NCI-H774 (cell line): ENCODE data around the gene ALDH16A1.
"Not testable (repeated sequence)": the region's sequence is repeated elsewhere in the genome, so short reads cannot be mapped to it uniquely, and the experiment has no call there.

Experiments
- DNase-seq: peaks from one replicate; lab custom pipeline; 2025; lab: John Stamatoyannopoulos, UW

ALDH16A1 gene

DNA sequence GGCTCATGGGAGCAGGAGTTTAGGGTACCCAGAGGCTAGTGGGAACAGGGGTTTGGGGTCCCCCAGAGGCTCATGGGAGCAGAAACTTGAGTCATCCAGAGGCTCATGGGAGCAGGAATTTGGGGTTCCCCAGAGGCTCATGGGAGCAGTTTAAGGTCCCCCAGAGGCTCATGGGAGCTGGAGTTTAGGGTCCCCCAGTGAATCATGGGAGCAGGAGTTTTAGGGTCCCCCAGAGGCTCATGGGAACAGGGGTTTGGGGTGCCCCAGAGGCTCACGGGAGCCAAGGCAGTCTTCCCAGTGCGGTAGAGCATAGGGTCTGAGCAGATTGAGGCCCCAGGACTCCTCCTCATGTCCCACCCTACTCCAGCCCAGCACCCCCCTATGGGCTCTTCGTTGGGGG is 12.3 kb downstream of the ALDH16A1 start:
- DNase-seq = no peak

GRCh38 chr19:49468199-49468598 is 15.2 kb downstream of the ALDH16A1 start:
- no peak for DNase-seq

DNA sequence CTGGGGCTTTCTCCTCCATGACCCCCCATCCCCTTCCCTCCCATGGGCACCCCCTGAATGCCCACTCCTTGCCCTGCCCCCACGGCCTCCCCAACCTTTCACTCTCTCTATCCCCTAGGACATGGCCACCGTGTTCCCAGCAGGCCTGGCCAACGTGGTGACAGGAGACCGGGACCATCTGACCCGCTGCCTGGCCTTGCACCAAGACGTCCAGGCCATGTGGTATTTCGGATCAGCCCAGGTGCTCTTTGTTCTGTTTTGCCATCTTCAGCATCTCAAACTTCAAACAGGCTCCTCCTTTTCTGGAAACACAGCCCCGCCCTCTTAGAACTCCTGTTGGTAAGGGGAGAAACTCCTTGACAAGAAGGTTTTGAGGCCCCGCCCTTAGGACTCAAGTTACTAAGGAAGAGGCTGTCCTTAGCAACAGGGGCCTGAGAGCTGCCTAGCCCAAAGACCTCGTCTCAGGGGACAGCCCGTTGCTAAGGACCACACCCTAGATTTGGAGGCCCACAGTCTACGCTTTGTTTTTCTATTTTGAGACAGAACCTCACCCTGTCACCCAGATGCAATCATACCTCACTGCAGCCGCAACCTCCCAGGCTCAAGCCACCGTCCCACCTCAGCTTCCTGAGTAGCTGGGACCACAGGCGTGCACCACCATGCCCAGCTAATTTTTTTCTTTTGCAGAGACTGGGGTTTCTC is 15.9 kb downstream of the ALDH16A1 start:
- no peak for DNase-seq

DNA sequence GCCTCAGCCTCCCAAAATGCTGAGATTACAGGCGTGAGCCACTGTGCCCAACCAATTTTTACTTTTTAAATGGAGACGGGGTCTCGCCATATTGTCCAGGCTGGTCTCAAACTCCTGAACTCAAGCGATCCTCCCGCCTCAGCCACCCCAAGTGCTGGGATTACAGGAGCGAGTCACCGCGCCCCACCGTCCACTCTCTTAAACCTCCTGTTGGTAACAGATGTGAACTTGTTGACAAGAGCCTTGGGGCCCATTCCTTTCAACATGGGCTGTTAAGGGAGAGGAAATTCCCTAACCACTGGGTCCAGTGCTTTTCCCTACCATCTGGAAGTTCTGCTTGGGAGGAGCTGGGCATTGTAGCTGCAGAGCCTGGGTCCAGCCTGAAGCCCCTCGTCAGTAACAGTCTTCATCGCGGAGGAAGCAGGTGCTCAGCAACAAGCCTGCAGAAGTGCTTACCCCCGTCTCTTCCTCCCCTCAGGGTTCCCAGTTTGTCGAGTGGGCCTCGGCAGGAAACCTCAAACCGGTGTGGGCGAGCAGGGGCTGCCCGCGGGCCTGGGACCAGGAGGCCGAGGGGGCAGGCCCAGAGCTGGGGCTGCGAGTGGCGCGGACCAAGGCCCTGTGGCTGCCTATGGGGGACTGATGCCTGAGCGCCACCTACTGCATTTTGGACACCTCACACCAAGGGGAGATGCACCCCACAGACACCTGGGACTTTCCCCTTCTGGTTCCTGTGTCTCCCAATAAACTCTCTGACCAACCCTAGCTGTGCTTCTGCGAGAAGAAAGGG is 17.0 kb downstream of the ALDH16A1 start:
- DNase-seq = no peak

GRCh38 chr19:49470615-49470978 is 17.6 kb downstream of the ALDH16A1 start:
- DNase-seq = no peak

DNA sequence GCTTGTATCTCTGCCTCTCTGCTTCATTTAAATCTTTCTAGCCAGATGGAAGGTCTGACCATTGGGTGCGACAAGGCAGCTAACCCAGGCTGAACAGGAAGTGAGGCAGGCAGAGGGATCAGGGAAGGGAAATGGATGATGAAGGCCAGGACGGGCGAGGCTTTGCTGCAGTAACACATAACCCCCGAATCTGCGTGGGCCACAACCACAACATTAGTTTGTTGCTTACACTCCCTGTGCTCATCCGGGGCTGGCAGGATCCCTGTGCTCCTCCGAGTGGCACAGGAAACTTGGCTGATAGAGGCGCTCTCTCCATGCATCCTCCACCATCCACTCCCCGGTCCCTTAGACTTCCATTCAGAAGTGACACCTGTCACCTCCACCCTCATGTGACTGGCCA is 19.9 kb downstream of the ALDH16A1 start:
- DNase-seq = no peak

- DNase-seq = not testable (repeated sequence)
These were observed 20.5 kb downstream of the ALDH16A1 start for GRCh38 chr19:49473501-49473867.

GRCh38 chr19:49473868-49474541 is 21.0 kb downstream of the ALDH16A1 start, which contains the start of gene FLT3LG:
Gene FLT3LG, plus strand, starts transcription at chr19:49474215. Its CDS starts 425 bp downstream, at chr19:49474640.
- DNase-seq = peak; percentile 57

- DNase-seq = no peak
These were observed 21.5 kb downstream of the ALDH16A1 start for GRCh38 chr19:49474542-49474924.

GRCh38 chr19:49475191-49475917 is 22.3 kb downstream of the ALDH16A1 start:
- no peak for DNase-seq

GRCh38 chr19:49475995-49476880 is 23.2 kb downstream of the ALDH16A1 start:
- DNase-seq = no peak

DNA sequence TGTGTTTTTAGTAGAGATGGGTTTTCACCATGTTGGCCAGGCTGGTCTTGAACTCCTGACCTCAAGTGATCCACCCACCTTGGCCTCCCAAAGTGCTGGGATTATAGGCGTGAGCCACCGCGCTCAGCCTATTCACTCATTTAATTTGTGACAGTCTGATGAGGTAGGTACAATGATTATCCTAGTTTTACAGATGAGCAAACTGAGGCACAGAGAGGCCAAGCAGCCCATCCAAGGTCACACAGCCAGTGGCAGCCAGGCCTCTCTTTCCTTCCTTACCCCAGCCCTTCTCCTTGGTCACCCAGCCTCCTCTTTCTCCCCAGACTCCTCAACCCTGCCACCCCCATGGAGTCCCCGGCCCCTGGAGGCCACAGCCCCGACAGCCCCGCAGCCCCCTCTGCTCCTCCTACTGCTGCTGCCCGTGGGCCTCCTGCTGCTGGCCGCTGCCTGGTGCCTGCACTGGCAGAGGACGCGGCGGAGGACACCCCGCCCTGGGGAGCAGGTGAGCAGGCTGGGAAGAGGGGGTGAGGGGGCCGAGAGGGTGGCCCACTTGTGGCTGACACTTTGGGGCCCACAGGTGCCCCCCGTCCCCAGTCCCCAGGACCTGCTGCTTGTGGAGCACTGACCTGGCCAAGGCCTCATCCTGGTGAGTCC is 27.1 kb downstream of the ALDH16A1 start:
- no peak for DNase-seq

- DNase-seq = no peak
These were observed 28.1 kb downstream of the ALDH16A1 start for GRCh38 chr19:49481020-49481683.

- DNase-seq = no peak
These were observed 33.2 kb downstream of the ALDH16A1 start for GRCh38 chr19:49486232-49486631.

GRCh38 chr19:49486710-49487276 is 33.8 kb downstream of the ALDH16A1 start:
- DNase-seq = no peak

GRCh38 chr19:49487277-49488045 is 34.4 kb downstream of the ALDH16A1 start, which contains the start of gene RPL13A:
Gene RPL13A, plus strand, starts transcription at chr19:49487608. Its CDS starts 22 bp downstream, at chr19:49487630.
- DNase-seq = peak; percentile 99

GRCh38 chr19:49488046-49488862 is 35.2 kb downstream of the ALDH16A1 start:
- DNase-seq = no peak
